Body of pancreas (tissue), 4 donors: ENCODE data around the gene ZNF33A. TPM values are rescaled to one million over a fixed set of nuclear protein-coding genes. Genes with fewer than 3 reads are reported as not detected.
A peak's percentile ranks its signal among the peaks of the same experiment; 100 is the strongest.

Experiments
- ATAC-seq: fragments of 150-250 bp; one replicate; pipeline ENCODE4 v1.9.1; 2016
- DNase-seq, 4 donors: peaks; one replicate each; pipeline ENCODE4 v3.0.0-alpha.2; 2019
- H3K27ac ChIP-seq, 4 donors: fragments of 200-600 bp; sonication (generic); 1 replicate in 3 of 4; 2 replicates in 1 of 4; pipeline versions ENCODE4 v1.5.1 to v1.6.1; 2016 to 2019; ENCODE audit warnings: mild to moderate bottlenecking in 1 of 4, mixed read lengths in 1 of 4, moderate library complexity in 1 of 4
- H3K27me3 ChIP-seq, 2 donors: fragments of 200-600 bp; sonication (generic); one replicate each; pipeline ENCODE4 v1.6.0; 2016; ENCODE audit warnings: mild to moderate bottlenecking in 1 of 2
- H3K36me3 ChIP-seq, 2 donors: fragments of 200-600 bp; sonication (generic); replicated peaks in 1 of 2; 2 replicates each; pipeline ENCODE4 v1.5.1; 2016; ENCODE audit warnings: low read depth in 2 of 2; ENCODE audit not compliant: insufficient read depth in 1 of 2
- H3K4me1 ChIP-seq: fragments of 200-600 bp; sonication (generic); one replicate; pipeline ENCODE4 v1.6.0; 2016
- H3K4me3 ChIP-seq, 2 donors: fragments of 200-600 bp; sonication (generic); 1 replicate in 1 of 2; 2 replicates in 1 of 2; pipeline ENCODE4 v1.5.1; 2016 to 2019
- H3K9me3 ChIP-seq, 3 donors: fragments of 200-600 bp; sonication (generic); 1 replicate in 2 of 3; 2 replicates in 1 of 3; pipeline ENCODE4 v1.5.1; 2016
- CTCF ChIP-seq, 7 experiments: fragments of 450-650 bp in 4 of 7; fragments of 200-600 bp in 3 of 7; sonication (generic) in 3 of 7; IDR thresholded peaks; one replicate each; pipeline ENCODE4 v1.5.1; 2016 to 2019; ENCODE audit warnings: antibody characterized with exemption in 7 of 7
- POLR2A ChIP-seq, 3 donors: fragments of 450-650 bp; IDR thresholded peaks; one replicate each; pipeline ENCODE4 v1.6.1; 2016; ENCODE audit warnings: antibody characterized with exemption in 3 of 3, mild to moderate bottlenecking in 2 of 3
- WGBS, 2 donors: methylation state at CpG; one replicate each; pipeline ENCODE4 v1.1.5; 2017; 5-methylcytosine and 5-hydroxymethylcytosine counted together
- intact Hi-C: fragments of 100-400 bp; cut with DNase I; formaldehyde crosslinking; loops from one replicate; pipeline ENCODE4 v1.15.1; 2023
- total RNA-seq, 2 donors: library from RNA; depleted of rRNA; stranded (reverse); fragments of >200 nt; gene quantifications; one replicate each; pipeline ENCODE4 v1.1.0, GENCODE V29; 2016

Gene ZNF33A
- 10 to 100 TPM; 20.4 to 25.7 TPM for total RNA-seq

- no peaks in the 10 kb centered on the region for H3K9me3 ChIP-seq
- H3K4me1 ChIP-seq = peaks cover 17% of the 10 kb centered on the region
- H3K4me3 ChIP-seq = peak within 1 kb of the TSS; percentile 56 to 77
- H3K36me3 ChIP-seq = peaks cover 0 to 2% of the 10 kb centered on the region in 2 donors
- 0% methylated on average over 42 to 46 of the region's 46 CpGs for WGBS, 2 donors
- H3K27me3 ChIP-seq = no peaks in the 10 kb centered on the region
- intact Hi-C loops = no loop called here
- H3K27ac ChIP-seq = peak within 1 kb of the TSS; percentile 93 to 99 (median 96)
- peak; percentile 98 for ATAC-seq
- DNase-seq = peak; percentile 93 to 96 (median 96)
- TF ChIP-seq CTCF (IDR thresholded peaks at IDR 0.05) = peak in 1 of 7 experiments; percentile 16
- TF ChIP-seq POLR2A (IDR thresholded peaks at IDR 0.05) = peak in 2 of 3 donors; percentile 77 to 78
These were observed at the start of gene ZNF33A for GRCh38 chr10:38010119-38010903. Gene ZNF33A, plus strand, starts transcription at chr10:38010675. Its CDS starts 1,667 bp downstream, at chr10:38012342.

GRCh38 chr10:37965006-37965405 is 45.5 kb upstream of the ZNF33A start:
- no peak for ATAC-seq
- TF ChIP-seq POLR2A (IDR thresholded peaks at IDR 0.05) = no peak
- no peaks in the 10 kb centered on the region for H3K4me1 ChIP-seq
- H3K27ac ChIP-seq = no peak overlapping the region
- H3K27me3 ChIP-seq = no peaks in the 10 kb centered on the region
- H3K36me3 ChIP-seq = no peaks in the 10 kb centered on the region
- DNase-seq = no peak
- peaks cover 0 to 12% (median 0%) of the 10 kb centered on the region in 3 donors for H3K9me3 ChIP-seq
- intact Hi-C loops = no loop called here
- H3K4me3 ChIP-seq = no peak overlapping the region

GRCh38 chr10:37972396-37972795 is 38.1 kb upstream of the ZNF33A start:
- H3K27me3 ChIP-seq = no peaks in the 10 kb centered on the region
- DNase-seq (no peak), ATAC-seq (no peak)
- peaks cover 6% of the 10 kb centered on the region for H3K4me1 ChIP-seq
- 92 to 96% methylated on average over 1 of the region's 1 CpG for WGBS, 2 donors
- H3K27ac ChIP-seq = no peak overlapping the region
- TF ChIP-seq POLR2A (IDR thresholded peaks at IDR 0.05) (no peak), CTCF (IDR thresholded peaks at IDR 0.05) (no peak)
- H3K36me3 ChIP-seq = no peaks in the 10 kb centered on the region
- H3K4me3 ChIP-seq = no peak overlapping the region
- no peaks in the 10 kb centered on the region for H3K9me3 ChIP-seq
- intact Hi-C loops = no loop called here

- ATAC-seq (no peak), DNase-seq (no peak)
- Histone ChIP-seq H3K36me3 (no peaks in the 10 kb centered on the region), H3K27me3 (no peaks in the 10 kb centered on the region), H3K9me3 (no peaks in the 10 kb centered on the region), H3K4me3 (peak overlapping the region; percentile 49 to 69), H3K27ac (peak overlapping the region; percentile 92 to 96 (median 93)), H3K4me1 (peaks cover 6% of the 10 kb centered on the region)
- peak in 1 of 7 experiments; percentile 8 for TF ChIP-seq CTCF (IDR thresholded peaks at IDR 0.05)
- no peak for TF ChIP-seq POLR2A (IDR thresholded peaks at IDR 0.05)
- intact Hi-C loops = no loop called here
- WGBS, 2 donors = 17 to 19% methylated on average over 5 of the region's 5 CpGs
These were observed 35.0 kb upstream of the ZNF33A start for GRCh38 chr10:37975401-37975991.

GRCh38 chr10:37976091-37976879 is 34.2 kb upstream of the ZNF33A start, which contains the start of gene ZNF25:
Gene ZNF25, minus strand, starts transcription at chr10:37976647. Its CDS starts 4,925 bp downstream, at chr10:37971722.
- TF ChIP-seq POLR2A (IDR thresholded peaks at IDR 0.05) = peak; percentile 87 to 92 (median 88)
- TF ChIP-seq CTCF (IDR thresholded peaks at IDR 0.05) = peak; percentile 83 to 98 (median 95)
- Histone ChIP-seq H3K36me3 (no peaks in the 10 kb centered on the region), H3K9me3 (no peaks in the 10 kb centered on the region), H3K27ac (peak within 1 kb of the TSS; percentile 92 to 96 (median 93)), H3K27me3 (no peaks in the 10 kb centered on the region), H3K4me1 (peaks cover 6% of the 10 kb centered on the region), H3K4me3 (peak within 1 kb of the TSS; percentile 49 to 69)
- WGBS, 2 donors = 0% methylated on average over 16 to 66 of the region's 66 CpGs
- intact Hi-C loops = no loop called here
- peak; percentile 96 for ATAC-seq
- peak; percentile 99 for DNase-seq
